CD4-positive, alpha-beta memory T cell (primary cell): ENCODE measurements around the gene HOXB9. TPM values are rescaled to one million over a fixed set of nuclear protein-coding genes. Genes with fewer than 3 reads are reported as not detected.

Source experiments
- CTCF ChIA-PET: fragments of 350-600 bp; sonication (Branson Sonifier 250); formaldehyde crosslinking; loops from one replicate; lab custom pipeline; 2021; ENCODE audit warnings: inconsistent platforms; ENCODE audit not compliant: partially characterized antibody; lab: Charles Lee
- POLR2A ChIA-PET: fragments of 350-600 bp; sonication (Branson Sonifier 250); formaldehyde crosslinking; loops from one replicate; lab custom pipeline; 2021; ENCODE audit not compliant: partially characterized antibody; lab: Charles Lee
- DNase-seq, 5 donors: peaks; one replicate each; pipeline versions ENCODE4 v3.0.0 to v3.0.0-alpha.2; 2020 to 2022; ENCODE audit warnings: mixed read lengths in 1 of 5
- H3K27ac ChIP-seq: one replicate; pipeline ENCODE4 v1.7.0; 2013; ENCODE audit warnings: low read depth, low read length
- H3K27me3 ChIP-seq: 2 replicates; pipeline ENCODE4 v1.7.0; 2013; ENCODE audit warnings: mild to moderate bottlenecking, low read length, moderate library complexity; ENCODE audit not compliant: insufficient read depth
- H3K36me3 ChIP-seq: 2 replicates; pipeline ENCODE4 v1.7.0; 2013; ENCODE audit warnings: mild to moderate bottlenecking, low read length, moderate library complexity; ENCODE audit not compliant: insufficient read depth
- H3K4me1 ChIP-seq: 2 replicates; pipeline ENCODE4 v1.7.0; 2013; ENCODE audit warnings: mild to moderate bottlenecking, low read length, moderate library complexity; ENCODE audit not compliant: insufficient read depth
- H3K4me3 ChIP-seq, 2 donors: one replicate each; pipeline ENCODE4 v1.7.0; 2013; ENCODE audit warnings: low read length in 2 of 2, mild to moderate bottlenecking in 1 of 2
- H3K9me3 ChIP-seq, 2 donors: one replicate each; pipeline ENCODE4 v1.7.0; 2013; ENCODE audit warnings: low read length in 2 of 2, control low read depth in 1 of 2; ENCODE audit not compliant: control insufficient read depth in 1 of 2
- H3K27ac Mint-ChIP-seq, 7 donors: one replicate each; pipeline ENCODE4 v1.8.0; 2020 to 2021; ENCODE audit warnings: mixed read lengths in 7 of 7, mild to moderate bottlenecking in 6 of 7, inconsistent platforms in 3 of 7, moderate library complexity in 3 of 7
- H3K27me3 Mint-ChIP-seq, 2 donors: one replicate each; pipeline ENCODE4 v1.8.0; 2020 to 2021; ENCODE audit warnings: mixed read lengths in 2 of 2
- H3K36me3 Mint-ChIP-seq, 2 donors: one replicate each; pipeline ENCODE4 v1.8.0; 2020 to 2021; ENCODE audit warnings: mixed read lengths in 2 of 2, inconsistent platforms in 1 of 2, mild to moderate bottlenecking in 1 of 2
- H3K4me1 Mint-ChIP-seq, 4 donors: one replicate each; pipeline ENCODE4 v1.8.0; 2020 to 2021; ENCODE audit warnings: mixed read lengths in 4 of 4, mild to moderate bottlenecking in 1 of 4
- H3K4me3 Mint-ChIP-seq, 8 donors: one replicate each; pipeline ENCODE4 v1.8.0; 2020 to 2021; ENCODE audit warnings: mixed read lengths in 8 of 8, mild to moderate bottlenecking in 7 of 8, moderate library complexity in 6 of 8, inconsistent platforms in 3 of 8
- H3K9me3 Mint-ChIP-seq, 8 donors: one replicate each; pipeline ENCODE4 v1.8.0; 2020 to 2021; ENCODE audit warnings: mixed read lengths in 8 of 8, mild to moderate bottlenecking in 5 of 8, inconsistent platforms in 3 of 8, moderate library complexity in 1 of 8
- intact Hi-C: fragments of 100-400 bp; cut with micrococcal nuclease; formaldehyde crosslinking; loops from one replicate; pipeline ENCODE4 v1.15.1; 2023
- polyA plus RNA-seq, 2 donors: library from polyadenylated mRNA; unstranded; fragments of 300-500 nt; fragmentation: Illumina TruSeq; gene quantifications; one replicate each; pipeline ENCODE4 v1.2.3, GENCODE V29; 2021
- total RNA-seq, 2 experiments: library from RNA; stranded (reverse); gene quantifications; one replicate each; pipeline ENCODE4 v1.2.3, GENCODE V29; 2021

Gene HOXB9
- total and polyA plus RNA-seq, 4 experiments from 2014 or later: not detected

DNA sequence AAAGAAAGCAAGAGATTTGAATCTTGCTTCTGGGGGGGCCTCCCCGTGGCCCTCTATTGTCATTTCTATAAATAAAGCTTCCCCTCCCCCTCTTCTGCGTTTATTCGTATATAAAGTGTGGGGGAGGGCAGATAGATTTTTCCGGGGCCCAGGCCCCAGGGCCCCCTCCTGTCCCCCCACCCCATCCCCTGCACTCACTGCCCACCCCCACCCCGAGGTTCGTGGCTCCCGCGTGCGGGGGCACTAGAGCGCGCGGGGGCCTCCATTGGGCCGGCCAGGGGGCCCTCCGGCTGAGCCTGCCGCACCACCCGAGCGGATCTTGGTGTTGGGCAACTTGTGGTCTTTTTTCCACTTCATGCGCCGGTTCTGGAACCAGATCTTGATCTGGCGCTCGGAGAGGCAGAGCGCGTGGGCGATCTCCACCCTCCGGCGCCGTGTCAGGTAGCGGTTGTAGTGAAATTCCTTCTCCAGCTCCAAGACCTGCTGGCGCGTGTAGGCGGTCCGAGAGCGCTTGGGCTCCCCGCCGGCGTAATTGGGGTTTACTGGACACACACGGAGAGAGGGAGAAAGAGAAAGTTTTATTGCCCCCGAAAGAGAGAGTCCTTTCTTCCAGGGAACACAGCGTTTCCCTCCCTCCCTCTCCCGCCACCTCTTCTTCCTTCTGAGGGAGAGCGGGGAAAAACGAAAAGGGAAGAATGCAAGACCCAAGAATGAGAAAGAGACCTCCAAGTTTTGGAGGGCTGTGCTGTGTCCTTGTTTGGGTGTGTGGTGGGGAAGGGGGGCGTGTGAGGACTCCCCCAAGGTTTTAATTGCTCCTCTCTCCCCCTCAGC, 49.5 kb downstream of the HOXB9 start:
- Mint-ChIP-seq H3K4me3 (peak overlapping the region; percentile 82 to 91 (median 84)), H3K27ac (peak overlapping the region in 1 of 7 donors; percentile 66), H3K27me3 (peaks cover 21 to 28% of the 10 kb centered on the region in 2 donors), H3K9me3 (no peaks in the 10 kb centered on the region), H3K36me3 (peaks cover 5 to 12% of the 10 kb centered on the region in 2 donors), H3K4me1 (peaks cover 18 to 52% (median 34%) of the 10 kb centered on the region in 4 donors)
- ChIA-PET POLR2A (interaction anchor here (1.1 to 1.5 kb wide), 3 partner anchors 30 to 71 kb away, joined by 3 to 7 read pairs (median 5); no protein-coding TSS in a partner anchor), CTCF (interaction anchor here (0.6 kb wide), 1 partner anchor 65 kb away, joined by 3 read pairs; no protein-coding TSS in a partner anchor)
- H3K9me3 ChIP-seq: no peaks in the 10 kb centered on the region
- no peak overlapping the region for H3K27ac ChIP-seq
- H3K36me3 ChIP-seq: no peaks in the 10 kb centered on the region
- no peak for DNase-seq
- peak overlapping the region; percentile 34 to 64 for H3K4me3 ChIP-seq
- H3K27me3 ChIP-seq: peaks cover 7% of the 10 kb centered on the region
- intact Hi-C loops: no loop called here
- H3K4me1 ChIP-seq: peaks cover 43% of the 10 kb centered on the region

DNA sequence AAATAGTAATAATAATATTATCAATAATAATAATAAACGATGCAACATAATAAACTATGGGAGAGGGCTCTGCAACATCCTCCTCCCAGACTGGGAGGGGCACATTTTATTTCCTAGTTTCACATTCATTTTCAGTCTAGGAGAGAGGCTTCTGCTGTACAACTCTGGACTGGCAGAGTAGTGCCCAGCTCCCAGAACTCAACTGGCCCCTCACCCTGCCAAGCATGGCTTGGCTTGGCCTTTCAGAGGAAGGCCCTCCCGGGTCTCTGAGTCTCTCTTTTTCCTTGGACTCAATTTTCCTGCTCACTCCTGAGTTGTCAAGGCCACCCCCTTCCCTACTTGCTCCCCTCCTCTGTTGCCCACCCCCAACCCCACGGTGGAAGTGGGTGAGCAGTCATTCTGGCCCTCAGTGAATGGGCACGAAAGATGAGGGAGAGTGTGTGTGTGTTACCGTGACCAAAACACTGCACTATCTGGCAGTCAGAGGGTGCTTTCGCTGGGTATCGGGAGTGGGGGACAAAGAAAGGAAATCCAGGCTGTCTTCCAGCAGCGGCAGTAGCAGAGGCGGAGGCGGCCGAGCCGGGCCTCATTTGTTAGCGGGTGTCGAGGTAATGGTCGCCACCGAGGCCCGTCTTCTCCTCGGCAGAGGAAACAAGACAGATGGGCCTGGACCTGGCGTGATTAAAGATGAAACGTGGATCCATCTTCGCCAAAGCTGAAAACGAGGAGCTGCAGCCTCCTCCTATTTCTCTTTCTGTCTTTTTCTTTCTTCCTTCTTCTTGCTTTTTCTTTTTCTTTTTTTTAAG, 50.3 kb downstream of the HOXB9 start:
- intact Hi-C loops: no loop called here
- Histone ChIP-seq H3K9me3 (no peaks in the 10 kb centered on the region), H3K27me3 (no peaks in the 10 kb centered on the region), H3K27ac (no peak overlapping the region), H3K4me1 (peaks cover 35% of the 10 kb centered on the region), H3K36me3 (no peaks in the 10 kb centered on the region), H3K4me3 (no peak overlapping the region)
- H3K4me1 Mint-ChIP-seq: peaks cover 19 to 44% (median 30%) of the 10 kb centered on the region in 4 donors
- no peak for DNase-seq
- H3K36me3 Mint-ChIP-seq: peaks cover 7 to 12% of the 10 kb centered on the region in 2 donors
- H3K9me3 Mint-ChIP-seq: no peaks in the 10 kb centered on the region
- peaks cover 16 to 20% of the 10 kb centered on the region in 2 donors for H3K27me3 Mint-ChIP-seq
- CTCF ChIA-PET: no interaction called here
- POLR2A ChIA-PET: interaction anchor here (1.1 kb wide), 1 partner anchor 29 kb away, joined by 3 read pairs; no protein-coding TSS in a partner anchor
- peak overlapping the region in 6 of 8 donors; percentile 26 to 51 (median 47) for H3K4me3 Mint-ChIP-seq
- H3K27ac Mint-ChIP-seq: no peak overlapping the region

DNA sequence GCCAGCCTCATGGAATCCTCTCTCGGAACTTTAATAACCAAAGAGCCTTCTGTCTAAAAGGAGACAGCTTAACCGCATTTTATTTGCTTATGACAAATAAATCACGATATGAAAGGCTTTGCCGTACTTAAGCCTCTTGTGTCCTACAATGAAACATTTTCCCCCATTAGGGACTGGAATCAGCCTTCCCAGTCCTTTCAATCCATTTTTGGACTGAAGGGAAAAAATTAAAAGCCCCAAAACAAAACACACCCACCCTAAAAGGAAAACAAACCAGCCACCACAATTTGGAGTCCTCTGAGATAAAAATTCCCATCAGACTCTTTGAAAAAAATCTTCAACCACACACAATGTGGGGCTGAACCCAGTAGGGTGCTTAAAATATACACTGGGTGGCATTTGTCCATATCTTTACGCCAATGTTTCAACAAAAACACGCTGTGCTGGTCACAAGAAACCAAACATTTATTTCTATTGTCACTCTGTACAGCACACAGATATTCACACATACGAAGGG, 51.0 kb downstream of the HOXB9 start:
- H3K4me3 Mint-ChIP-seq: peak overlapping the region in 1 of 8 donors; percentile 37
- intact Hi-C loops: no loop called here
- no peaks in the 10 kb centered on the region for H3K9me3 Mint-ChIP-seq
- Histone ChIP-seq H3K4me3 (no peak overlapping the region), H3K9me3 (no peaks in the 10 kb centered on the region), H3K27ac (no peak overlapping the region), H3K36me3 (no peaks in the 10 kb centered on the region), H3K4me1 (peaks cover 29% of the 10 kb centered on the region), H3K27me3 (no peaks in the 10 kb centered on the region)
- H3K36me3 Mint-ChIP-seq: peaks cover 7 to 12% of the 10 kb centered on the region in 2 donors
- POLR2A ChIA-PET: no interaction called here
- CTCF ChIA-PET: interaction anchor here (0.8 kb wide), 1 partner anchor 18 kb away, joined by 3 read pairs; the partner anchor contains the start of gene HOXB5
- peaks cover 9 to 13% of the 10 kb centered on the region in 2 donors for H3K27me3 Mint-ChIP-seq
- H3K27ac Mint-ChIP-seq: no peak overlapping the region
- peaks cover 18 to 39% (median 27%) of the 10 kb centered on the region in 4 donors for H3K4me1 Mint-ChIP-seq
- DNase-seq: no peak

DNA sequence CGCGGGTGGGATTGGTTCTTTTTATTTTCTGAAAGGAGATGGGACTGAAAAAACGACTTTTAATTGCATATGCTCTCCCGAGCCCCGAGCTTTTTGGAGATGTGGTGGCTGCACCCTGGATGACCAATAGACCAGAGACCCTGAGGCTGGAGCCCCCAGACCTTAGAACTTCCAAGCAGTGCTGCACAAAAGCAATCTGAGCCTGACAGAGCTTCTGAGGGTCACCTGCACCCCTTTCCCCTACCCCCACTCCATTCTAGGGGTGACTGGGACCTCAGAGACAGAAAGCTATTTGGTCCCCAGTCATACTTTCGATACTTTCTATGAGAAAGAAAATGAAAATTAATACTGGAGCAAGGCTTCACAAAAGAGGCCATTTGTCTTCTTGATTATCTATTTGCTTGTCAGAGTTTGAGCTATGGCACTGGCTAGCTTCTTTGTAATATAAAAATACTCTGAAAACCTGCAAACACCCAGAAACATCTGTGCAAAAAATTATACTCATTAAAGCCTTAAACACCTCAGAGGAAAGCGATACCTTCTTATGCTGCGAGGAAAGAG, 51.6 kb downstream of the HOXB9 start:
- Mint-ChIP-seq H3K4me1 (peaks cover 18 to 33% (median 24%) of the 10 kb centered on the region in 4 donors), H3K27ac (no peak overlapping the region), H3K27me3 (peaks cover 8 to 11% of the 10 kb centered on the region in 2 donors), H3K4me3 (peak overlapping the region in 1 of 8 donors; percentile 6), H3K36me3 (peaks cover 7 to 12% of the 10 kb centered on the region in 2 donors), H3K9me3 (no peaks in the 10 kb centered on the region)
- CTCF ChIA-PET: interaction anchor here (0.6 to 0.8 kb wide), 2 partner anchors 17 to 19 kb away, joined by 3 read pairs; partner anchors contain the start of gene HOXB5
- no peak for DNase-seq
- Histone ChIP-seq H3K27ac (no peak overlapping the region), H3K36me3 (no peaks in the 10 kb centered on the region), H3K4me3 (no peak overlapping the region), H3K9me3 (no peaks in the 10 kb centered on the region), H3K27me3 (no peaks in the 10 kb centered on the region), H3K4me1 (peaks cover 25% of the 10 kb centered on the region)
- POLR2A ChIA-PET: no interaction called here
- intact Hi-C loops: no loop called here

DNA sequence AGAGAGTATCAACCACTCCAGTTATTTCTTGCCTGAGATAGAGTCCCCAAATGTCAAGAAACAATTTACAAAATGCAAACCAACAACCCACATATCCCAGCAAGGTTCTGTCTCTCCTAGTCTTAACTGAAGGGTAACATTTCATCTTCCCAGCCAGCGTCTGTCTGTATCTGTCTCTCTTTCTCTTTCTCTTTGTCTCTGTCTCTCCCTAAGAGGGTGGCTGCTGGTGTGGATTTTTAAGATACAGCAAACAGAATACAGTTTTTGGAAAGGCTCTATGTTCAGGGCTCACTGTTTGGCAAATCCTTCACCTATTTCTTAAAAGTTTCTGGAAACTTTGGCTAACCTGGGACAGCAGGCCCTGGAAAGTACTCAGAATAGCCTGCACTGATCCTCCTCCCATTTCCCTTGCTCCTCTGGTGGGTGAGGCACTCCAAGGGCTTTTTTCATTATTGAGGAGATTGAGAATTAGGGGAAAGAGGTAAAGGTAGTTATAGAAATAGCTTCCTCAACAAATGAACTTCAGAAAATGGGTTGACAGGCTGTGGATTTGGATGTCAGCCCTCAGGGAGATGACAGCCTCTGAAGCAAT, 54.2 kb downstream of the HOXB9 start:
- no peak overlapping the region for H3K27ac Mint-ChIP-seq
- CTCF ChIA-PET: no interaction called here

More for the DNA sequence above, 54.2 kb downstream of the HOXB9 start:
- H3K27me3 Mint-ChIP-seq: peaks cover 0 to 11% of the 10 kb centered on the region in 2 donors
- no peak overlapping the region for H3K4me3 Mint-ChIP-seq
- intact Hi-C loops: no loop called here
- H3K36me3 Mint-ChIP-seq: peaks cover 2 to 4% of the 10 kb centered on the region in 2 donors
- no peak overlapping the region for H3K27ac ChIP-seq
- peaks cover 14% of the 10 kb centered on the region for H3K4me1 ChIP-seq
- H3K27me3 ChIP-seq: no peaks in the 10 kb centered on the region
- H3K9me3 ChIP-seq: no peaks in the 10 kb centered on the region
- no peaks in the 10 kb centered on the region for H3K36me3 ChIP-seq
- no peak for DNase-seq
- H3K9me3 Mint-ChIP-seq: no peaks in the 10 kb centered on the region
- H3K4me1 Mint-ChIP-seq: peaks cover 6 to 21% (median 12%) of the 10 kb centered on the region in 4 donors
- POLR2A ChIA-PET: no interaction called here
- H3K4me3 ChIP-seq: no peak overlapping the region
